Neural cell (in vitro differentiated cells): ENCODE data around the gene PFN3. TPM values are rescaled to one million over a fixed set of nuclear protein-coding genes. Genes with fewer than 3 reads are reported as not detected.

ENCODE experiments used
- H2AFZ ChIP-seq: fragments of 200-600, 300-800 bp; sonication (generic), shearing (Covaris generic); 2 replicates; pipeline ENCODE4 v1.6.0; 2014; ENCODE audit warnings: low read depth, mild to moderate bottlenecking, antibody characterized with exemption, low read length, moderate library complexity
- H3F3A ChIP-seq: fragments of 200-600 bp; shearing (Covaris generic); 2 replicates; pipeline ENCODE4 v1.6.1; 2016; ENCODE audit warnings: mild to moderate bottlenecking, moderate library complexity, mixed read lengths, antibody characterized with exemption, low read length; ENCODE audit not compliant: insufficient read depth, poor library complexity, severe bottlenecking
- H3K27ac ChIP-seq: fragments of 200-600, 300-800 bp; sonication (generic), shearing (Covaris generic); 2 replicates; pipeline ENCODE4 v1.5.1; 2014; ENCODE audit warnings: mild to moderate bottlenecking, low read length, moderate library complexity
- H3K27me3 ChIP-seq: fragments of 300-800, 200-600 bp; sonication (generic), shearing (Covaris generic); 2 replicates; pipeline ENCODE4 v1.6.0; 2014; ENCODE audit warnings: mild to moderate bottlenecking, low read depth, low read length, moderate library complexity; ENCODE audit not compliant: insufficient read depth
- H3K36me3 ChIP-seq: fragments of 300-800, 200-600 bp; sonication (generic), shearing (Covaris generic); 2 replicates; pipeline ENCODE4 v1.5.1; 2014; ENCODE audit warnings: mild to moderate bottlenecking, antibody characterized with exemption, low read length, moderate library complexity; ENCODE audit not compliant: insufficient read depth
- H3K4me2 ChIP-seq: fragments of 300-800, 200-600 bp; sonication (generic), shearing (Covaris generic); 2 replicates; pipeline ENCODE4 v1.6.0; 2014; ENCODE audit warnings: mild to moderate bottlenecking, low read length
- H3K4me3 ChIP-seq: fragments of 300-800, 200-600 bp; sonication (generic), shearing (Covaris generic); 2 replicates; pipeline ENCODE4 v1.5.1; 2014; ENCODE audit warnings: mild to moderate bottlenecking, low read length, moderate library complexity
- H3K79me2 ChIP-seq: fragments of 200-600 bp; shearing (Covaris generic); replicated peaks from 2 replicates; pipeline ENCODE4 v1.6.0; 2014; ENCODE audit warnings: mild to moderate bottlenecking, low read length, moderate library complexity; ENCODE audit not compliant: insufficient read depth
- H3K9ac ChIP-seq: fragments of 300-800, 200-600 bp; sonication (generic), shearing (Covaris generic); 2 replicates; pipeline ENCODE4 v1.6.1; 2016; ENCODE audit warnings: mild to moderate bottlenecking, low read length, mixed read lengths
- H3K9me2 ChIP-seq: fragments of 200-600 bp; shearing (Covaris generic); 2 replicates; pipeline ENCODE4 v1.6.1; 2016; ENCODE audit warnings: mild to moderate bottlenecking, low read length, mixed read lengths; ENCODE audit not compliant: insufficient read depth
- H3K9me3 ChIP-seq: fragments of 200-600, 300-800 bp; sonication (generic), shearing (Covaris generic); 2 replicates; pipeline ENCODE4 v1.6.1; 2016; ENCODE audit warnings: mild to moderate bottlenecking, mixed run types, low read length, moderate library complexity, mixed read lengths
- H4K20me1 ChIP-seq: fragments of 200-600 bp; shearing (Covaris generic); 2 replicates; pipeline ENCODE4 v1.6.1; 2016; ENCODE audit warnings: mild to moderate bottlenecking, mixed run types; ENCODE audit not compliant: insufficient read depth
- EP300 ChIP-seq: fragments of 450-650 bp; conservative IDR thresholded peaks from 2 replicates; pipeline ENCODE4 v1.6.1; 2014; ENCODE audit warnings: antibody characterized with exemption, mild to moderate bottlenecking, moderate library complexity; ENCODE audit not compliant: poor library complexity, severe bottlenecking
- EZH2 ChIP-seq: fragments of 200-600, 300-800 bp; shearing (Covaris generic), sonication (generic); IDR thresholded peaks from 2 replicates; pipeline ENCODE4 v1.6.1; 2014; ENCODE audit warnings: antibody characterized with exemption, low read length, borderline replicate concordance, mild to moderate bottlenecking; ENCODE audit not compliant: insufficient read depth, poor library complexity, severe bottlenecking
- MXI1 ChIP-seq: fragments of 450-650 bp; conservative IDR thresholded peaks from 2 replicates; pipeline ENCODE4 v1.6.1; 2014; ENCODE audit warnings: antibody characterized with exemption, mild to moderate bottlenecking; ENCODE audit not compliant: poor library complexity, severe bottlenecking
- POLR2AphosphoS5 ChIP-seq: IDR thresholded peaks from 2 replicates; pipeline ENCODE4 v1.6.1; 2012
- RAD21 ChIP-seq: fragments of 450-650 bp; conservative IDR thresholded peaks from 2 replicates; pipeline ENCODE4 v1.6.1; 2014; ENCODE audit warnings: antibody characterized with exemption, mild to moderate bottlenecking, moderate library complexity
- SMC3 ChIP-seq: fragments of 450-650 bp; conservative IDR thresholded peaks from 2 replicates; pipeline ENCODE4 v1.6.1; 2014; ENCODE audit warnings: antibody characterized with exemption, mild to moderate bottlenecking, moderate library complexity; ENCODE audit not compliant: poor library complexity
- TAF1 ChIP-seq: IDR thresholded peaks from 2 replicates; pipeline ENCODE4 v1.6.1; 2012; ENCODE audit warnings: low read depth
- polyA plus RNA-seq: library from polyadenylated mRNA; depleted of rRNA; stranded (reverse); fragments of >200 nt; gene quantifications from 2 replicates; pipeline ENCODE4 v1.2.3, GENCODE V29; 2014
- TF ChIP-seq, protein P1 (sequence below): IDR thresholded peaks from 2 replicates; pipeline ENCODE4 v1.6.1; 2012; ENCODE audit warnings: borderline replicate concordance
- TF ChIP-seq, protein P2 (sequence below): fragments of 450-650 bp; IDR thresholded peaks from 2 replicates; pipeline ENCODE4 v1.5.1; 2014; ENCODE audit warnings: antibody characterized with exemption, mild to moderate bottlenecking, moderate library complexity; ENCODE audit not compliant: poor library complexity, severe bottlenecking

The PFN3 gene
- polyA plus RNA-seq, 1 donor from 2014 or later: not detected

DNA sequence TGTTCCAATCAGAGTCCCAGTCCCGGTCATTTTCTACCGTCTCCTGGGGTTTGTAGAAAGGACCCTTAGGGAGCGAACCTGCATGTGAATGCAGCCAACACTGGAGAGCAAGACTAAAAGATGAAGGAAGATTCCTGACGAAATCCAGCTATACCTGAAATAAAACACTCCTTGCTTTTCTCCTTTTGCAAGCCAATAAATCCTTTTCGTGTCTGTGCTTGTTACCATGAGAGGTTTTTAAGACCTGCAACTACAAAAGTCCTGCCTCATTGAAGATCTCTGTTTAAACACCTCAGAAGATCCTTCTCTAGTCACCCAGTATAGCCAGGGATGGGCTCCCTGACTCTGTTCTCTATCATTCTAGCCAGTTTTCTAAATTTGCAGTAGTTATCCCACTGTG is 26.2 kb downstream of the PFN3 start:
- H3K27ac ChIP-seq: no peak overlapping the region

DNA sequence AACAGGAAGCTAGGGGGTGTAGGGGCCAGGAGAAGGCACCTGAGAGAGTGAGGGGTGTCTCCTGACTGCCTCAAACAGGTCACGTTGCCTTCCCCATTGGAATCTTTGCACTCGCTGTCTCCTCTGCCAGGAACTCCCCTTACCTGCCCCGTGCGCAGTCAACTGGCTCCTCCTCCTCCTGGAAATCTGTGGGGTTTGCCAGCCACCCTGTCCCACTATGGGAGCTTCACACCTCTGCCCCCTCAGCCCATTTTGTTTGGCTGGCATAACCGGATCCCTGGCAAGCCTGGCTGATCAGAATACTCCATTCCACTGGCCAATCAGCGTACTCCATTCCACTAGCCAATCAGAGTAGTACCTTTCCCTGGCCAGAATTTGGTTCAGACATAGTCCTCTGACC is 26.7 kb downstream of the PFN3 start:
- no peaks in the 10 kb centered on the region for H3K27me3 ChIP-seq
- no peak overlapping the region for H2AFZ ChIP-seq
- no peaks in the 10 kb centered on the region for H4K20me1 ChIP-seq
- no peaks in the 10 kb centered on the region for H3K9me2 ChIP-seq
- TF ChIP-seq, protein P1, sequence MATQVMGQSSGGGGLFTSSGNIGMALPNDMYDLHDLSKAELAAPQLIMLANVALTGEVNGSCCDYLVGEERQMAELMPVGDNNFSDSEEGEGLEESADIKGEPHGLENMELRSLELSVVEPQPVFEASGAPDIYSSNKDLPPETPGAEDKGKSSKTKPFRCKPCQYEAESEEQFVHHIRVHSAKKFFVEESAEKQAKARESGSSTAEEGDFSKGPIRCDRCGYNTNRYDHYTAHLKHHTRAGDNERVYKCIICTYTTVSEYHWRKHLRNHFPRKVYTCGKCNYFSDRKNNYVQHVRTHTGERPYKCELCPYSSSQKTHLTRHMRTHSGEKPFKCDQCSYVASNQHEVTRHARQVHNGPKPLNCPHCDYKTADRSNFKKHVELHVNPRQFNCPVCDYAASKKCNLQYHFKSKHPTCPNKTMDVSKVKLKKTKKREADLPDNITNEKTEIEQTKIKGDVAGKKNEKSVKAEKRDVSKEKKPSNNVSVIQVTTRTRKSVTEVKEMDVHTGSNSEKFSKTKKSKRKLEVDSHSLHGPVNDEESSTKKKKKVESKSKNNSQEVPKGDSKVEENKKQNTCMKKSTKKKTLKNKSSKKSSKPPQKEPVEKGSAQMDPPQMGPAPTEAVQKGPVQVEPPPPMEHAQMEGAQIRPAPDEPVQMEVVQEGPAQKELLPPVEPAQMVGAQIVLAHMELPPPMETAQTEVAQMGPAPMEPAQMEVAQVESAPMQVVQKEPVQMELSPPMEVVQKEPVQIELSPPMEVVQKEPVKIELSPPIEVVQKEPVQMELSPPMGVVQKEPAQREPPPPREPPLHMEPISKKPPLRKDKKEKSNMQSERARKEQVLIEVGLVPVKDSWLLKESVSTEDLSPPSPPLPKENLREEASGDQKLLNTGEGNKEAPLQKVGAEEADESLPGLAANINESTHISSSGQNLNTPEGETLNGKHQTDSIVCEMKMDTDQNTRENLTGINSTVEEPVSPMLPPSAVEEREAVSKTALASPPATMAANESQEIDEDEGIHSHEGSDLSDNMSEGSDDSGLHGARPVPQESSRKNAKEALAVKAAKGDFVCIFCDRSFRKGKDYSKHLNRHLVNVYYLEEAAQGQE: no peak
- TF ChIP-seq POLR2AphosphoS5 (no peak), TAF1 (no peak), SMC3 (no peak), RAD21 (no peak), EZH2 (no peak), EP300 (no peak), MXI1 (no peak)
- TF ChIP-seq, protein P2, sequence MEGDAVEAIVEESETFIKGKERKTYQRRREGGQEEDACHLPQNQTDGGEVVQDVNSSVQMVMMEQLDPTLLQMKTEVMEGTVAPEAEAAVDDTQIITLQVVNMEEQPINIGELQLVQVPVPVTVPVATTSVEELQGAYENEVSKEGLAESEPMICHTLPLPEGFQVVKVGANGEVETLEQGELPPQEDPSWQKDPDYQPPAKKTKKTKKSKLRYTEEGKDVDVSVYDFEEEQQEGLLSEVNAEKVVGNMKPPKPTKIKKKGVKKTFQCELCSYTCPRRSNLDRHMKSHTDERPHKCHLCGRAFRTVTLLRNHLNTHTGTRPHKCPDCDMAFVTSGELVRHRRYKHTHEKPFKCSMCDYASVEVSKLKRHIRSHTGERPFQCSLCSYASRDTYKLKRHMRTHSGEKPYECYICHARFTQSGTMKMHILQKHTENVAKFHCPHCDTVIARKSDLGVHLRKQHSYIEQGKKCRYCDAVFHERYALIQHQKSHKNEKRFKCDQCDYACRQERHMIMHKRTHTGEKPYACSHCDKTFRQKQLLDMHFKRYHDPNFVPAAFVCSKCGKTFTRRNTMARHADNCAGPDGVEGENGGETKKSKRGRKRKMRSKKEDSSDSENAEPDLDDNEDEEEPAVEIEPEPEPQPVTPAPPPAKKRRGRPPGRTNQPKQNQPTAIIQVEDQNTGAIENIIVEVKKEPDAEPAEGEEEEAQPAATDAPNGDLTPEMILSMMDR: no peak
- no peaks in the 10 kb centered on the region for H3K79me2 ChIP-seq
- no peaks in the 10 kb centered on the region for H3F3A ChIP-seq
- H3K4me2 ChIP-seq: no peak overlapping the region
- no peaks in the 10 kb centered on the region for H3K36me3 ChIP-seq
- H3K4me3 ChIP-seq: no peak overlapping the region
- H3K27ac ChIP-seq: no peak overlapping the region
- H3K9me3 ChIP-seq: no peaks in the 10 kb centered on the region
- H3K9ac ChIP-seq: no peak overlapping the region

More for the DNA sequence above, 26.2 kb downstream of the PFN3 start:
- no peak overlapping the region for H3K4me3 ChIP-seq
- H3K79me2 ChIP-seq: no peaks in the 10 kb centered on the region
- no peak overlapping the region for H3K4me2 ChIP-seq
- H3K27me3 ChIP-seq: no peaks in the 10 kb centered on the region
- H3K9me2 ChIP-seq: no peaks in the 10 kb centered on the region
- H3K9me3 ChIP-seq: no peaks in the 10 kb centered on the region
- no peak for TF ChIP-seq EP300
- no peaks in the 10 kb centered on the region for H4K20me1 ChIP-seq
- H3K36me3 ChIP-seq: no peaks in the 10 kb centered on the region
- H3K9ac ChIP-seq: no peak overlapping the region
- H2AFZ ChIP-seq: no peak overlapping the region
- no peaks in the 10 kb centered on the region for H3F3A ChIP-seq

- H3K9me2 ChIP-seq: no peaks in the 10 kb centered on the region
- no peaks in the 10 kb centered on the region for H3K9me3 ChIP-seq
- no peak for TF ChIP-seq POLR2AphosphoS5
- TF ChIP-seq EZH2: no peak
- no peak for TF ChIP-seq SMC3
- TF ChIP-seq, protein P1: no peak
- TF ChIP-seq MXI1: no peak
- no peak for TF ChIP-seq EP300
- no peak for TF ChIP-seq TAF1
- TF ChIP-seq RAD21: no peak
- TF ChIP-seq, protein P2: no peak
- no peak overlapping the region for H3K4me3 ChIP-seq
- H3K27me3 ChIP-seq: no peaks in the 10 kb centered on the region
- H3K9ac ChIP-seq: no peak overlapping the region
- no peaks in the 10 kb centered on the region for H3K79me2 ChIP-seq
- H3K36me3 ChIP-seq: no peaks in the 10 kb centered on the region
- no peaks in the 10 kb centered on the region for H3F3A ChIP-seq
- H3K4me2 ChIP-seq: no peak overlapping the region
- no peak overlapping the region for H3K27ac ChIP-seq
- no peaks in the 10 kb centered on the region for H4K20me1 ChIP-seq
- no peak overlapping the region for H2AFZ ChIP-seq
Measured at GRCh38 chr5:177372910-177373309, 27.6 kb downstream of the PFN3 start.
